ENCODE data around the gene SLC16A5.
"Not testable (repeated sequence)": the region's sequence is repeated elsewhere in the genome, so short reads cannot be mapped to it uniquely, and the experiment has no call there.

SLC16A5 gene

GRCh38 chr17:75113798-75114551, 26.2 kb downstream of the SLC16A5 start:
- peak; percentile 71 for DNase-seq

DNA sequence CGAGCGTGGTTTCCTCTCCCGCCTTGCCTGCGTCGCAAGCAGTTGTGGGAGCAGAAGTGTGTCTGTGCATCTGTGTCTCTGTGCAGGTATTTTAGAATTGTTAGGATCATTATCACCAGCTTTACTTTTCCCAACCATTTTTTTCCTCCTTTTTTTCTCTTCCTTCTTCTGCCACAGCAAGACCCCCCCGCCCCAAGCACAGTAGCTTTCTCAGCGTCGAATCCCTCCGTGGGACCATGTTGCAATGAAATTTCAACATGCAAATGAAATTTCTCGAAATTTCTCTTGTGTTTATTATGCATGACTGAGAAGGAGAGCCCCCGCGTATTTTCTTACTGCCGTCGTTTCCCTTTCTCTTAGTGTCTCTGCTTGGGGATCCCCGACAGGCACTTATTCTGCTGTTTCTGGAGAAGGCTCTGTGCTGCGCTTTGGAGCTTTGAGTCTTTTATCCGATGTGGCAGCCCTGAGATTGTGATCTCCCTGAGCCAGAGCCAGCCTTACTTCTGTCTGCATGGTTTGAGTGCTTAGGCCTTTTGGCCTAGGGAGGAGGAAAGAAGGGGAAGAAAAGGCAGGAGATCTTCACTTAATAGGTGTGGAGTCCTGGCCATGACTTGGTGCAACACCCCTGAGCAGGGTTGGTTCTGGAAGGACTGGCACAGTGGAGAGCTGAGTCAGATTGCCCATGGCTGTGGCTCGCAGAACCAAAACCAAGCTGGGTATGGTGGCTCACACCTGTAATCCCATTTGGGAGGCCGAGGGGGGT, 27.0 kb downstream of the SLC16A5 start:
- no peak for DNase-seq

DNA sequence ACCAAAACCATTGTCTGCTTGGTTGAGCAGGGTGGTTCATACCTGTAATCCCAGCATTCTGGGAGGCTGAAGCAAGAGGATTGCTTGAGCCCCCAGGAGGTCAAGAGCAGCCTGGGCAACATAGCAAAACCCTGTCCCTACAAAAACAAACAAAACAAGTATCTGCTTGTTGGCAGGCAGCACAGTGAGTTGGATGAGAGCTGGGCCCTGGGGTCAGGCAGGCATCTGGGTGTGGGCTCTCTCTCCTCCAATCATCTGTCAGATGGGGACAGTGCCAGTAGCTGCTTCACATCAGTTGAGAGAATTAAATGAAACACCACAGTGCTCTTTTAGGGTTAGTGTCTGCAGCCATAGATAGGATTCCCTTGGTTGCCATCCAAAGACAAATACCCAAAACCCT, 27.8 kb downstream of the SLC16A5 start:
- no peak for DNase-seq

DNA sequence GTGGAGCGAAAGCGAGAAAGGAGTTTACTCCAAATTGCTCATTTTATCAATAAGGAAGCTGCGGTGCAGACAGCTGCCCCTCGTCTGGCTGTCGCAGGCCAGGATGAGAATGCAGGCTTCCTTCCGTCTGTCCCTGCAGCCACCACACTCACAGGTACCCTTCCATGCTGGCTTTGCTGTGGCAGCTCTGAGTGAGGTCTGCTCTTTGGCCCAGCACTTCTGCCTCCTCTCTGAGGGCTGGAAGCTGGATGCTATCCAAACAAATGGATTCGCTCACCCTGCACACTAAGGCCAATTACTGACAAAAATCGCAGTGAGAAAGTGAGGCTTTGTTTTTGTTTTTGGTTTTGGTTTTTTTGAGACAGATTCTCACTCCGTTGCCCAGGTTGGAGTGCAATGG, 29.0 kb downstream of the SLC16A5 start:
- DNase-seq: no peak

DNA sequence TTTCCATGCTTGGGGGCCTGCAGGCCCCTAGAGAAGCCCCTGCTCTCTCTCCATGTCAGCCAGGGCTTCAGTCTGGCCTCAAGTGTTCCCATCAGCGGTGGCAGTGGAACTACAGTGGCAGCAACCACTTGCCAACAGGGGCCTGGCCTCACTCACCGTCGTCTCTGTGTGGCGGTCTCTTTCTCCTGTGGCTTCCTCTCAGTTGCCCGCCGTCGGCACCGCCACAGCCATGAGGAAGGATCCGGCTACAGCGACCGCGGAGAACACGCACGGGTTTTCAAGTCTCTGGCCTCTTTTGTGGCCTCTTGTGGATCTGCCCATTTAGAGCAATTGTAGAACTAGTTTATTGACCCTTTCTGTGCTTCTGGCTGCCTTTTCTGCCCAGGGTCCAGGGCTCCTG, 30.6 kb downstream of the SLC16A5 start:
- DNase-seq: no peak

DNA sequence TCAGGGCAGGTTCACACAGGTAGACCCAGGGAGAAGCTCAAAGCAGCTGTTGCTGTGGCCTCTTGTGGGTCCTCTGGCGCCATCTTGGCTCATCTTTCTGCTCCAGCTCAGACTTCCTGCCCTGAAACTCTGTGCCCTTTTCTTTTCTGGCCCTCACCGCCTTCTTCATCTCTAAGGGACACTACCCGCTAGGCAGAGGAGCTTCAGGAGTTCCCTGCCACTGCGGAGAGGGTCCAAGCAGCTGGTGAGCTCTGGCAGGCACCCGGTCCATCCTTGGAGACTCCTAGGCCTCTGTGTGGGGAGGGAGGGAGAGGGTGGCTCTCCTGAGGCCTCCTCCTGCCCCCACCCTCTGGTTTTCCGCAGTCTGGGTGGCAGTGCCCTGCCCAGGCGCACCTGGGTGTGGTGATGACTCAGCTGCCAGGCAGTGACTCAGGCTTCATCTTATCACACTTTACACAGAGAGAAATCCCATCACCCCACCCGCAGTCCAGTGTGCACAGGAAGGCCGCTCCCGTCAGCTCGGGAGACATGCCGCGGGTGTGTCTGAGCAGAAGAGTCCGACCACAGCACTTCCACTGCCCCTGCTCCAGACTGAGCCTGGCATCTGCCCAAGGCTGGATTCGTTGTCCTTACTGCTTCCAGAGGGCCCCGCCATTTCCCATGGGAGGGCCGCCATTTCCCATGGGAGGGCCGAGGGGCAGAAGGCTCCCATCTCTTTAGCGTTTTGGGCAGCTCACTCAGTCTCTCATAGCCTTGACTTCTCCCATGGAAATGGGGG, 36.5 kb downstream of the SLC16A5 start:
- DNase-seq: peak; percentile 86

GRCh38 chr17:75124819-75125162, 37.0 kb downstream of the SLC16A5 start:
- no peak for DNase-seq

GRCh38 chr17:75125984-75126383, 38.2 kb downstream of the SLC16A5 start:
- no peak for DNase-seq

DNA sequence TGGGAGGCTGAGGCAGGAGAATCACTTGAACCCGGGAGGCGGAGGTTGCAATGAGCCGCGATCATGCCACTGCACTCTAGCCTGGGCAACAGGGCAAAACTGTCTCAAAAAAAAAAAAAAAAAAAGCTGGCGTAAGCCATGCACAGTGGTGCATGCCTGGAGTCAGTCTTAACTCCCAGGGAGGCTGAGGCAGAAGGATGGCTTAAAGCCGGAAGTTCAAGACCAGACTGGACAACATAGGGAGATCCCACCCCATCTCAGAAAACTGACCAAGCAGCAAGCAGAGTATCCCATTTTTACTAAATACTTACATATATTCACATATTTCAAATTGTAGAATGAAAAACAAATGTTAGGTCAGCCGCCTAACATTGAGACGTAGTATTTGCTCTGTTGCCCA, 39.2 kb downstream of the SLC16A5 start:
- no peak for DNase-seq

DNA sequence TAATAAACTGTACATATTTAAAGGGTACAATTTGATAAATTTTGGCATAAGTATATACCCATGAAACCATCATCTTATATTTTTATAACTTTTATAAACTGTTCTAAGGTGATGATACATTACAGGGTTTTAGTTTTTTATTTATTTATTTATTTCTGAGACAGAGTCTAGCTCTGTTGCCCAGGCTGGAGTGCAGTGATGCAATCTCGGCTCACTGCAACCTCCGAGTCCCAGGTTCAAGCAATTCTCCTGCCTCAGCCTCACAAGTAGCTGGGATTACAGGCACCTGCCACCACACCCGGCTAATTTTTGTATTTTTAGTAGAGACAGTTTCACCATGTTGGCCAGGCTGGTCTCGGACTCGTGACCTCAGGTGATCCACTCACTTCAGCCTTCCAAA, 40.2 kb downstream of the SLC16A5 start:
- DNase-seq: not testable (repeated sequence)

DNA sequence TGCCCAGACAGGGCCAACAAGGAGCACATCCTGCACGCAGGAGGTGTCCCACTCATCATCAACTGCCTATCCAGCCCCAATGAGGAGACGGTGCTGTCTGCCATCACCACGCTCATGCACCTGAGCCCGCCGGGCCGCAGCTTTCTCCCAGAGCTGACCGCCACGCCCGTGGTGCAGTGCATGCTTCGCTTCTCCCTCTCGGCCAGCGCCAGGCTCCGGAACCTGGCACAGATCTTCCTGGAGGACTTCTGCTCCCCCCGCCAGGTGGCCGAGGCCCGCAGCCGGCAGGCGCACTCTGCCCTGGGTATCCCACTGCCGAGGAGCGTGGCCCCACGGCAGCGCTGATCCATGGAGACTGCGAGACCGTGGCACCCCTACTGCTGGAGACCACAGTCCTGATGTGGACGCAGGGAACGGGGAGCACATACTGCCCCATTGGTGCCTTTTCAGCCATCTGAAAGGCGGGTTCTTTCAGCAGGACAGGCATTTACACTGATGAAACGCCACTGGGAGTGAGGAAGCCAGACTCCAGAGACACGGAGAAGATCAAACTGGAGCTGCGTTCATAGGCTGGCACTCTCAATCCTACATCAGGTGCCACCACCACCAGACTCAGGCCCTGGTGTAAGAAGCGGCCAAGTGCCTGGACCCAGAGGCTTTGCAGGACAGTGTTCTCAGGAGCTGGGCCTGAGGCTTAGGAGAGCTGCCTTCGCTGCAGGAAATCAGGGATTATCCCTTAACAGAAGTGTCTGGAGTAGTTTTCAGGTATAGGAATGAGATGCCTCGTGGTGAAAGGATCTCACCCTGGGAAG, 41.1 kb downstream of the SLC16A5 start:
- DNase-seq: no peak

DNA sequence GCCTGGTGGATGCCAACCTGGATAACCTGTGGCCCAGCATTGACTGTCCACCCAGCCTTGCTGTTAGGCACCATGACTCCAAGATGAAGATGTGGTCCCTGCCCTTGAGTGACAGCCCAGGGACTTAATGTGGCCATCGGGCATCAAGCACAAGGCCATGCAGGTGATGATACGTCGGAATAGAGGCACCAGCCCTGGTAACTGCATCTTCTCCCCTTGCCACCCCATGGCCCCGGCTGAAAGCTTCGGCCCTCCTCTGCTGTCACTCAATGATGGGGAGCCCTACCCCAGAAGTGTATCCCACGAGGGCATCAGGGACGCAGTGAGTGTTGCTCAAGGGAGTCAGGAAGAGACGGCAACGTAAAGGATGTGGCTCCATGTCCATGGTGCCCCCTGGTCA, 41.8 kb downstream of the SLC16A5 start:
- no peak for DNase-seq

GRCh38 chr17:75130059-75130631, 42.4 kb downstream of the SLC16A5 start:
- no peak for DNase-seq

GRCh38 chr17:75130632-75131277, 43.0 kb downstream of the SLC16A5 start:
- no peak for DNase-seq

DNA sequence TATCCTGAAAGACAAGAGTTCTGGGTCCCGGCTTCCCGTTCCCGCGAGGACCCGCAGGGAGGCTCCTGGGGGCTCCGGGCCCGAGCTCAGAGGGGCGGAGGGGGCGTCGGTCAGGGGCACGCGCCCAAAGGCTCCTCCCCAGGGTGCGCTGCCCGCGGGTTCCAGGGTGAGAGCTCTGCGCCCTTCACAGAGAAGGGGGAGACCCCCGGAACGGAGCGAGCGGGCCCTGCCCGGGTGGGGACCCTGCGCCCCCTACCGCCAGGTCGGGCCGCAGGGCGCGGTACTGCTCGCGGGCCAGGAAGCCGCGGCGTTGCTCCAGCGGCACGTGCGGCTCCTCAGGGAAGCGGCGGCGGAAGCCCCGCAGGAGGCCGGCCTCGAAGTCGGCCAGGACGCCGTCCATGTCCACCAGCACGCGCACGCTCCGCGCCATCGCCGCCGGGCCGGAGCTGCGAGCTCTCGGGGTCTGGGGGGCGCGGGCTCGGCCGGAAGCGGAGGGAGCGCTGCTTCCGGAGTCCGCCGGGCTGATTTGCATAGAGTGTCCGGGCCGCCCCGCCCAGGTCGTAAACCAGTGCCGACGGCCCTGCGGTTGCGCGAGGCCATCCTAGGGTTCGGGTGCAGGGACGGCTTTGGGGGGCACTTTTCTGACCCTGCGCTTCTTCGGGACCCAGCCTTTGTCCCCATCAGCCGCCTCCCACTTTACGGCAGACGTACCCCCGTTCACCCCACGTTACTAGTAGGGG, 43.7 kb downstream of the SLC16A5 start, which contains the start of gene NT5C:
NT5C (minus strand) TSS at position 465 of the 740 bp plus-strand sequence; CDS start at position 430, 35 bp downstream.
- peak; percentile 44 for DNase-seq

DNA sequence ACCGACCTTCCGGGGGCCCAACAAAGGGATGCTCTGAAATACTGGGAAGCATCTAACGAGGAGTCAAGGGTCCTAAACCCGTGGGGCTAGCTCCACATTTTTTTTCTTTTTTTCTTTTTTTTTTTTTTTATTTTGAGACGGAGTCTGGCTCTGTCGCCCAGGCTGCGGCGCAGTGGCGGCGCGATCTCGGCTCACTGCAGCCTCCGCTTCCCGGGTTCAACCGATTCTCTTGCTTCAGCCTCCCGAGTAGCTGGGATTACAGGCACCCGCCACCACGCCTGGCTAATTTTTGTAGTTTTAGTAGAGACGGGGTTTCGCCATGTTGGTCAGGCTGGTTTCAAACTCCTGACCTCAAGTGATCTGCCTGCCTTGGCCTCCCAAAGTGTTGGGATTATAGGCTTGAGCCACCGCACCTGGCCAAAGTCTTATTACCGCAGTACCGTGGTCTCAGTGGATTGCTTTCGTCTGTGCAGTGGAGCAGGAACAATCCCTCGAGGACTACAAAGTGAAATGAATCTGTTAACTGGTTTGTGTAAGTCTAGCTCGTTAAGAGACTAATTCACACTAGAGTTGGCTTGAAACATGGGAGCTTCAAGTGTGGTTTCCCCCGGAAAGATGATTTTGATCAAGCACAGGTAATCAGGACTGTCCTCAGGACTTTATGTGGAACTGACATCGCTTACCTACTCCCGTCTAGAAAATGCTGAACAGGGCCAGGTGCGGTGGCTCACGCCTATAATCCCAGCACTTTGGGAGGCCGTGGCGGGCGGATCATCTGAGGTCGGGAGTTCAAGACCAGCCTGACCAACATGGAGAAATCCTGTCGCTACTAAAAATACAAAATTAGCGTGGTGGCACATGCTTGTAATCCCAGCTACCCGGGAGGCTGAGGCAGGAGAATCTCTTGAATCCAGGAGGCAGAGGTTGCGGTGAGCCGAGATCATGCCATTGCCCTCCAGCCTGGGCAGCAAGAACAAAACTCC, 44.6 kb downstream of the SLC16A5 start:
- DNase-seq: not testable (repeated sequence)

DNA sequence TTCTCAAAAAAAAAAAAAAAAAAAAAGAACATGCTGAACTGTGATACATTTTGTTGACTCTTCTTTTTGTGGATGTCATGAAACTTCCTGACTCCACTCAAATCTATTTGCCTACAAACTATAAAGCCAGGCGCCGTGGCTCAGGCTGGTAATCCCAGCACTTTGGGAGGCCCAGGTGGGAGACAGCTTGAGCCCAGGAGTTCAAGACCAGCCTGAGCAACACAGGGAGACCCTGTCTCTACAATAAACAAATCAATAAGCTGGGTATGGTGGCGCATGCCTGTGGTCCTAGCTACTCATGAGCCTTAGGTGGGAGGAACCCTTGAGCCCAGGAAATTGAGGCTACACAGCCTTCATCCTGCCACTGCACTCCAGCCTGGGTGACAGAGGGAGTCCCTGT, 45.2 kb downstream of the SLC16A5 start:
- DNase-seq: no peak

GRCh38 chr17:75133607-75134347, 46.0 kb downstream of the SLC16A5 start:
- DNase-seq: not testable (repeated sequence)

- no peak for DNase-seq
These were observed 47.7 kb downstream of the SLC16A5 start for GRCh38 chr17:75135452-75135851.
